Activated CD4-positive, alpha-beta T cell treated with anti-CD3 and anti-CD28 coated beads, Interleukin-2, amount 50 U/mL, for 16 hours (primary cell): ENCODE measurements around the gene CMKLR1.

Experiments
- DNase-seq: peaks from one replicate; pipeline ENCODE4 v3.0.0-alpha.2; 2020

Gene CMKLR1

GRCh38 chr12:108257610-108258106 is 81.5 kb downstream of the CMKLR1 start:
- no peak for DNase-seq

- no peak for DNase-seq
These were observed 82.1 kb downstream of the CMKLR1 start for GRCh38 chr12:108257004-108257403.

GRCh38 chr12:108255252-108255602 is 83.9 kb downstream of the CMKLR1 start:
- no peak for DNase-seq

GRCh38 chr12:108254517-108255251 is 84.4 kb downstream of the CMKLR1 start:
- DNase-seq = no peak

GRCh38 chr12:108254030-108254429 is 85.1 kb downstream of the CMKLR1 start:
- no peak for DNase-seq

GRCh38 chr12:108253540-108253939 is 85.6 kb downstream of the CMKLR1 start:
- DNase-seq = no peak

GRCh38 chr12:108252523-108252922 is 86.6 kb downstream of the CMKLR1 start:
- DNase-seq = no peak

- DNase-seq = no peak
These were observed 91.1 kb downstream of the CMKLR1 start for GRCh38 chr12:108248011-108248410.

GRCh38 chr12:108247130-108247529 is 92.0 kb downstream of the CMKLR1 start:
- no peak for DNase-seq

- DNase-seq = no peak
These were observed 97.0 kb downstream of the CMKLR1 start for GRCh38 chr12:108241986-108242703.

- DNase-seq = no peak
These were observed 98.2 kb downstream of the CMKLR1 start for GRCh38 chr12:108240928-108241327.

GRCh38 chr12:108240027-108240785 is 98.9 kb downstream of the CMKLR1 start:
- no peak for DNase-seq

GRCh38 chr12:108239378-108239777 is 99.7 kb downstream of the CMKLR1 start:
- DNase-seq = no peak

- DNase-seq = no peak
These were observed 100.6 kb downstream of the CMKLR1 start for GRCh38 chr12:108238474-108238873.
